Measurements from ENCODE around the gene FASTK. TPM values are rescaled to one million over a fixed set of nuclear protein-coding genes. Genes with fewer than 3 reads are reported as not detected.

The FASTK gene
- total RNA-seq, 1 donor from 2014 or later = 30.7 TPM

DNA sequence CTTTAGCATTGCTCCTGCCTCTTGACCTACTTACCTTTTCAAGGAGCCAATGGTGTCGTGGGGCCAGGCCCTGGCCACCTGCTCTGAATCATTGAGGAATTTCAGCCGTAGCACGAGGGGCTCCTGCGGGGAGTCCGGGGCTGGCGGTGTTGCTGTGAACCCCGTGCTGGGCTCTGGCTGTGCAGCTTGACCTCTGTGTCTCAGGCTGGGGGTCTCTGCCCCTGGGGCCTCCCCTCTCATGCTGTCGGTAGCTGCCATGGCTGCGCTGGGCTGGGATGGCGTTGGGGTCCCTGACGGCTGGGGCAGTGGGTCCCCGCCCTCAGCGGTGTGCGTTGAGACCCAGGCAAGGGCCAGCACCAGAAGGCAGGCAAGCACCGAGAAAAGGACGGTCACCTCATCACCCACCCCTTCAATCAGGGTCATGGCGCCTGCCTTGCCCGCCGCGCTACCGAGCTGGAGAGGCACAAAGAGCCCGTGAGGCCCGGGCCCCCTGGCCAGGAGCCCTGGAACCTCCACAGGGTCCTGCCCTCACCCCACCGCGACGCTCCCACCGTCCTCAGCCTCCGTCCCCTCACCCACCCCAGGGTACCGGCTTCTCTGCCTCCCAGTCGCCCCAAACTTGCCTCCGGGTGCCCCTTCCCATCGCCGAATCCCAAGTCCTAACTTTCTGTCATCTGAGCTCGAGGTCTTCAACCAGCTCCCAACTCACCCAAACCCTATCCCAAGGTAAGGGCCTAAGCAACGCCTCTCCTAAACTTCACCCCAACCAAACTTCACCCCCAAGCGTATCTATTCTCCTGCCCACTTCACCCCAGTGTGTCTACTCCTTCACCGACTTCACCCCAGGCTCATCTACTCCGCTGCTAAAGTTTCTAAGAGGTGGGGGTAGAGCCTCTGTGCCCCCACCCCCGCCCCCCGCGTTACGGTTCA is 1.8 kb upstream of the FASTK start:
- DNase-seq = no peak

DNA sequence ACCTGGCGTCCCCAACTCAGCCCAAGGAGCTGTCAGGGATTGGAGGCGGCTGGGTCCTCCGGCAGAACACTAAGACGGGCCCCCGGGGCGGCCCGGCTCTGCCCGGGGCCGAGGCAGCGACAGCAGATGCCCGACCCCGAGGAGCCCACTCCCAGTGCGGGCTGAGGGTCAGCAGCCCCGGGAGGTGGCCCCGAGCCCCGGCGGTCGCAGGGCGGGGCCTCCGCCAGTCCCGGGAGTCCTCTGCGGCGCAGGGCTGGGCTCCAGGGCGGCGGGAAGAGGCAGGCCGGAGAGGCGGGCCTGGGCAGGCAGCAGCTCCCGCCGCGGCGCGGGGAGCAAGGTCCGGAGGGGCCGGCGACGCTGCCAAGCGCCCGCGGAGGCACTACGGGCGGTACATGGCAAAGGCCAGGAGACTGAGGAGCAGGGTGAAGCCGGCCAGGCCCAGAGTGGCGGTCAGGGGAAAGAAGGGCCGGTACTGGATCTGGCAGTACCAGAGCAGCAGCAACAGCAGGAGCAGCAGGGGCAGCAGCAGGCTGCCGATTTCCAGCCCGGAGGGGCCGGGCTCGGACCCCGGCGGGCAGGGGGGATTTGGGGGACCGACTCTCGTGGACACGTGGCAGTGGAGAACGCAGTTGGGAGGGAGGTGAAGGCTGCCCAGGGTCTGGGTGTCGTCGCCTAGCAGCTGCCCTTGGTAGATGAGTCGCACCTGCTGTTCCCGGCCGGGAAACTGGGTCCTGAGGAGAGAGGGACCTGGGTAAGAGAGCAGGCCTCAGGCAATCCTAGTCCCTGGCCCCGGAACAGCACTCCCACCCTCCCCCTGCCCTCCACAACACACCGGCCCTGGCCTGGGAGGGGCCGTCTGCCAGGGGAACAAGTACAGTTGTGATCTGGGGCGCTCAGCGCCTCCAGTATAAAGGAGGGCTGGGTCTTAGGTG is 827 bp upstream of the FASTK start:
- no peak for DNase-seq

DNA sequence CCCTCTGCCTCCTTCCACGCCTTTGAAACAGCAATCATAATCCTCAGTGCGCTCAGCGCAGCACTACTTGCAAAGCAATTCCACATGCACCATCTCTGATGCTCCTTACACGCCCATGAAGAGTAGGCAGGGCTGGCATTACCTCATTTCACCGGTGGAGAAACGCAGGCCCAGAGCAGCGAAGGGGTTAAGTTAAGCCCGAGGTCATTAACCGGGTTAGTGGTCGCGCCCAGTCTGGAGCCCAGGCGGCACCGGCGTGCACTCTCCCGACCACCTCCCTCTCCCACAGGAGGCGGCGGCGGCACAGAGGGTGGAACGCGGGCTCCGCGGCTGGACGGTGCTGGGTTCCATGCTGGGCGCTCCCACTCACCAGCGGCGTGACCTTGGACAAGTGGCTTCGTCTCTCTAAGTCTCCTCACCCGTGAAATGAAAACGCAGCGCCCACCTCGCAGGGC is 515 bp downstream of the FASTK start:
- DNase-seq = no peak

DNA sequence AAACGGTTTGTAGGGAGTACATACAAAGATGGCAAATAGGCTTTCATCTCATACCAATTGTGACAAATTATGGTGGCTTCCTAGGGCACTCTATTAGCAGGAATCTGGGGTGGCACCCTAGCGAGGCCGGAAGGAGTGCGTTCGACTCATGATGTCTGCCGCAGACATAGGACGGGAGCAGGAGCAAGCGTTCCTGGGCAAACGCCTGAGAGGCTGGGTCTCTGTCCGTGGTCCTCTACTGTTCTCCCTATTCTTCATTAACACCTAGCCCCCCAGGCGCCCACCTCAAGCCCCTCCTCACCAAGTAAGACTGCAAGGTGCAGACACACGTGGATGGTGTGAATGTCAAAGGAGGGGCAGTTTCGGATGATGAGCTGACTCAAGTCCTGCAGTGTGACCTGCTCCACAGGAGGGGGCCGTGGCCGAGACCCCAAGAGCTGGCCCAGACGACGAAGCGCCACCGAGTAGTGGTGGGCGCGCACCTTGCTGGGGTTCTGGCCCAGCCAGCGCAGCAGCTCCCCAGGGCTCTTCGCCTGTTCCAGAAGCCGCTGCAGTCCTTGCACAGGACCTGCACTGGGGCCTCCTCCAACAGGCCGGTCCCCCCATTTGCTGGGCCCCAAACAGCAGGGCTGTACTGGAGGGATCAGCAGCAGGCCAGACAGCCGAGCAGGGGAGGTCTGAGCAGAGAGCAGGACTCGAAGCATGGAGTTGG is 1.3 kb downstream of the FASTK start:
- DNase-seq = no peak

DNA sequence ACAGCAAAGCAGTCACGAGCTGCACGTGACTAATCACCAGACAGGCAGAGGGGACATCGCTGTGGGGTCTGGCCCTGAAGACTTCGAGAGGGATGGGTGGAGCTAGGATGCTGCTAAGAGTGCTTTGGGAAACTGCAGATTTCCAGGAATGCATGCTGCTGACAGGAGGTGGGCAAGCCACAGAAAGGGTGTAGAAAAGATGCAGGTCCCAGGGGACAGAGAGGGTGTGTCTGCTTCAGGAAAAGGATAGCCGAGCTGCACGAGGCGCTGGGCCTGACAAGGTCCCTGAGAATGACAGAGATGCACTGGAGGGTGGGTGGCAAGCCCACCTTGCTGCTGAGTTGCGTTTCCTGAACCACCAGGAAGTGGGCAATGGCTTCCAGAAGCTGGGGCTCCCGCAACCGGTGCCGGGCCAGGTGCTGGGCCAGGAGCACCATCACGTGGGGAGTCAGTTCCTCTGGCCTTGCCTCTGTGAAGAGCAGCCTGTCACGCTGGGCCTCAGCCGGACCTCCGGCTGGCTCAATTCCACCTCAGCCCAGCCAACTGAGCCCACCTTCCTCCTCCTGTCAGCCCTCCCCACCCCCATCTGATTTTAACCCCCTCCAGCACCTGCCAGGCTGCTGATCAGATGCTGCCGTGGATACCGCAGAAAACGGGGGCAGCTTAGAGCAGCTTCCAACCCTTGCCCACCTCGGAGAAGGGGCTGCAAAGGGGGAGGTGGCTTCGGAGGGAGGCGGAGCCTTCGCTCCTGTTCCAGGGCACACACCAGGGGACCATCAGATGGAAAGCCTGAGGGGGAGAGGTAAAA is 2.2 kb downstream of the FASTK start:
- no peak for DNase-seq

DNA sequence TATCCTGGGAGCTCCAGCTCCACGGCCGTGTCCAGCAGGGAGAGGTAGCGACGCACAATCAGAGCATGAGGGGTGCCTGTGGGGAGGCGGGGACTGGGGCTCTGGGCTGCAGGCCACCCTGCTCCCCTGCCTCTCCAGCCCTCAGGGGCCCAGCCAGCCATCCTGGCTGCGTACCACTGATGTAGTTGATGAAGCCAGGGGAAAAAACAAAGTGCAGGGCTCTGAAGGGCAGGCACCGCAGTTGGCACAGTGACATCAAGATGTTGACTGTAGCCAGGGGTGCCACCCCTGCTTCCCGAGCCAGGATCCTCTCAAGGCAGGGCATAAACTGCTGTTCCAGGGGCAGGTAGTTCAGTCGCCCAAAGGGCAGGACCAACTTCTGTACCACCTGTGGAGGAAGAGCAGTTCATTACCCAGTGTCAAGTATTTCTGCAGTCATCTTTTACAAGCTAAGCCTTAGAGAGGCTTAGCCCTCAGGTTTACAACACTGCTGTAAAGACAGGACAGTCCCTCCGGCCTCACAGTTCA is 2.8 kb downstream of the FASTK start:
- no peak for DNase-seq

DNA sequence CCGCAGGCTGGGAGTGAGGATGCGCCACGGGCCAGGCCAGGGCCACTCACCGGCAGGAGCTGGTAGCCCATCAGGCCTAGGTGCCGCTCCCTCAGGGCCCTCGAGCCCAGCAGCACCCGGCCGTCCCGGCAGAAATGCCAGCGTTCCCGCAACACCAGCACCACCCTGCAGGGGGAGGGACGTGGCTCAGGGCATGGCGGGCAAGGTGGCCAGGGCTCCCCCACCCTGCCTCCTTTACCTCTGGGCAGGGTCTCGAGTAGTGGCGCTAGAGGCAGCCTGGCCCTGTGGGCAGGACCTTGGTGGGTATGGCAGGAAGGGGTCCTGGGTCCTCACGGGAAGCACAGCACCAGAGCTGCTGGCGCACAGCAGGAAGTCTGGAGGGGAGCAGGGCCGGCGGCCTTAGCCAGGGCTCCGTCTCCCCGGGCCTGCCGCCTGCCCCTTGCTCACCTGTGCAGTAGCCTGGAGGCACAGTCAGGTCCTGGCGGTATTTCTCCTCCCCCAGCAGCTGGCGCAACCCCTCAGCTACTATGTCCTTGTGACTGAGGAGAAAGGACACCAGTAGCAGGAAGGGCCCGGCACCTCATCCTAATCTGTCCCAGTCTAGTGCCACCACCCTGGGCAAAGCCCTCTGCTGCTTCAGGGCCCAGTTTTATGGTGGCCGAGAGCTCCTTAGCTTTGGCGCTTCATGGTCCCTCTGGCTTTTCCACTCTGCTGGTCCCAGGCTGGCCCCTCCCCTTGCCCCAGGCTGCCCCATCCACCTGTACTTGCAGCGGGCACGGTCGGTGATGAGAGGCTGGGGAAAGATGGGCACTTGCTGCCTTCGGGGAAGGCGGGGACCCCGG is 3.5 kb downstream of the FASTK start:
- DNase-seq = no peak

DNA sequence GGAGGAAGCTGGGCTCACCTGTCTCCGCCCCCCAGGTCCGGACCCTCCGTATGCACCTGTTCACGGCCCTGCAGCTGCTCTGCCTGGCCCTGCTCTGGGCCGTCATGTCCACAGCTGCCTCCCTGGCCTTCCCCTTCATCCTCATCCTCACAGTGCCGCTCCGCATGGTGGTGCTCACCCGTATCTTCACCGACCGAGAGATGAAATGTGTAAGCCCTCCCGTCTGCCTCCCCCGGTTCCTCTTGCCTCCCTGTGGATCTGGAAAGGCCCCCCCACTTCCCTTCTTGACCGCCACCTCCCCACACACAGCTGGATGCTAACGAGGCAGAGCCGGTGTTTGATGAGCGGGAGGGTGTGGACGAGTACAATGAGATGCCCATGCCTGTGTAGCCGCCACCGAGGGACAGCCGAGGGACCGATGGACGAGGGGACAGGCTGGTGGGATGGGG is 4.6 kb downstream of the FASTK start:
- DNase-seq = no peak

DNA sequence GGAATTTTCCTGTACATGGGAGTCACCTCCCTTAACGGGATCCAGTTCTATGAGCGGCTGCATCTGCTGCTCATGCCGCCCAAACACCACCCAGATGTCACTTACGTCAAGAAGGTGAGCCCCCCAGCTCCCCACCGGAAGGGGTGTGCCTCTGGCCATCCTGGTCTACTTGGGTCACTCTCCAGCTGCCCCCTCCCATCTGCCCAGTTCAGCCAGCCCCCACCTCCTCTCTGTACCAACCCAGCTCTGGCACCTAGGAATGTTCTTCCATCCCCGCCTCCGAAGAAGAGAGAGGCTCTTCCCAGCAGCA is 5.0 kb downstream of the FASTK start:
- DNase-seq = no peak

DNA sequence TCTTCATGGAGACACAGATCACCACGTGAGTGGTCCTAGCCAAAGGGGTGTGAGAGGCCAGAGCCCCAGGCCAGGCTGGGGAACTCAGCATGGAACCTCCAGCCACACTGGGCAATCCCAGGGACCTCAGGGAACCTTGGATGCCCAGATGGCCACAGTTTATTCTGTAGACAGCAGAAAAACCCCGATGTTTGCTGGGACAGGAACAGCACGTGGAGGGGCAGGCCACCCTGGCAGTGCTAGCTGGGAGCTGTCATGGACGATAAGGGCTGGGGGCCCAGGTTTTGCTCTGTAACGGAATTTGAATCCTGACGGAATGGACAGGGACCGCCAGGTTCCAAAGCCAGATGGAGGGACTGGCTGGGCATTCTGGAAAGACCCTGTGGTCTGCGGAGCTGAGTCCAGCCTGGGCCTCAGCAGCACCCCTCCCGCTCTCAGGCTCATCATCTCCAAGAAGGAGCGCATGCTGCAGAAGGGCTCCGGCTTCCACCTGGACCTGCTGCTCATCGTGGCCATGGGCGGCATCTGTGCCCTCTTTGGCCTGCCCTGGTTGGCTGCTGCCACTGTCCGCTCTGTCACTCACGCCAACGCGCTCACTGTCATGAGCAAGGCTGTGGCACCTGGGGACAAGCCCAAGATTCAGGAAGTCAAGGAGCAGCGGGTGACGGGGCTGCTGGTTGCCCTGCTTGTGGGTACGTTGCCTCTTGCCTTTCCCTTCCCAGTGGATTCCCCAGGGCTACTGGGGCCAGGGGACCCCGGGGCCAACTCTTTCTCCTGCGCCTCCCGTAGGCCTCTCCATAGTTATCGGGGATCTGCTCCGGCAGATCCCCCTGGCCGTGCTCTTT is 5.6 kb downstream of the FASTK start:
- no peak for DNase-seq

DNA sequence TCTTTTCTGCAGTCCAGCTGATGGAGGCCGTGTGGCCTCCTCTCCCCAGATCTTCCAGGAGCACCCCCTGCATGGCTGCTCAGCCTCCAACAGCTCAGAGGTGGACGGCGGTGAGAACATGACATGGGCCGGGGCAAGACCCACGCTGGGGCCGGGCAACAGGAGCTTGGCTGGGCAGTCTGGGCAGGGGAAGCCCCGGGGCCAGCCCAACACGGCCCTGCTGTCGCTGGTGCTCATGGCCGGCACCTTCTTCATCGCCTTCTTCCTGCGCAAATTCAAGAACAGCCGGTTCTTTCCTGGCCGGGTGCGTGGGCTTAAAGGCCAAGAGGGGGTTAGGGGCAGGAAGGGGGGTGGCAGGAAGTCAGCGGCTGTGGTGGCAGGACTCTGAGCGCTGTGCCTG is 6.6 kb downstream of the FASTK start:
- no peak for DNase-seq

DNA sequence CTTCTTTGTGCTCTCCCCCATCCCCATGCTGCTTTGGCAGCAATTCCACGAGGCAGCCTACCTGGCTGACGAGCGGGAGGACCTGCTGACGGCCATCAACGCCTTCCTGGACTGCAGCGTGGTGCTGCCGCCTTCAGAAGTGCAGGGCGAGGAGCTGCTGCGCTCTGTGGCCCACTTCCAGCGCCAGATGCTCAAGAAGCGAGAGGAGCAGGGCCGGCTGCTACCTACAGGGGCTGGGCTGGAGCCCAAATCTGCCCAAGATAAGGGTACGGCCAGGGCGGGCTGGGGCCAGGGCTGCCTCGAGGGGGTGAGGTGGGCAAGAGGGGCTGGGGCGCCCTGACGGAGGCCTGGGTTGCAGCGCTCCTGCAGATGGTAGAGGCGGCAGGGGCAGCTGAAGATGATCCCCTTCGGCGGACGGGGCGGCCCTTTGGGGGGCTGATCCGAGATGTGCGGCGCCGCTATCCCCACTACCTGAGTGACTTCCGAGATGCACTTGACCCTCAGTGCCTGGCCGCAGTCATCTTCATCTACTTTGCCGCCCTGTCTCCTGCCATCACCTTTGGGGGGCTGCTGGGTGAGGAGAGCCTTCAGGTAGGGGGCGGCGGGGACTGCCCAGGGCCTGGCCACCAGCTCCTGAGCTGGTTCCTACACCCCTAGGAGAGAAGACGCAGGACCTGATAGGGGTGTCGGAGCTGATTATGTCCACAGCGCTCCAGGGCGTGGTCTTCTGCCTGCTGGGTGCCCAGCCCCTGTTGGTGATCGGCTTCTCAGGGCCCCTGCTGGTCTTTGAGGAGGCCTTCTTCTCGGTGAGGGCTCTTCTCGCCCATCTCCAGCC is 9.4 kb downstream of the FASTK start:
- no peak for DNase-seq

DNA sequence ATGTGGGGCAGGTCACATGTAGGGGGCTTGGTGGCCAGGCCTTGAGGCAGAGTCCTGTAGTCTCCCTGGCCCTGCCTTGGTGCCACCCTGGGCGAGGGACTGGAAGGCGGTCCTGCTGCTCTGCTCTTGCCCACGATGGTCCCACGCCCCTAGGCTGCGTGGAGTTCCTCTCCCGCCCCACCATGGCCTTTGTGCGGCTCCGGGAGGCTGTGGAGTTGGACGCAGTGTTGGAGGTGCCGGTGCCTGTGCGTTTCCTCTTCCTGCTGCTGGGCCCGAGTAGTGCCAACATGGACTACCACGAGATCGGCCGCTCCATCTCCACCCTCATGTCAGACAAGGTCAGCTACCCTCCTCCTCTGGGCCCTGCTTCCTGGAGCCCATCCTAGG is 10.0 kb downstream of the FASTK start:
- no peak for DNase-seq

DNA sequence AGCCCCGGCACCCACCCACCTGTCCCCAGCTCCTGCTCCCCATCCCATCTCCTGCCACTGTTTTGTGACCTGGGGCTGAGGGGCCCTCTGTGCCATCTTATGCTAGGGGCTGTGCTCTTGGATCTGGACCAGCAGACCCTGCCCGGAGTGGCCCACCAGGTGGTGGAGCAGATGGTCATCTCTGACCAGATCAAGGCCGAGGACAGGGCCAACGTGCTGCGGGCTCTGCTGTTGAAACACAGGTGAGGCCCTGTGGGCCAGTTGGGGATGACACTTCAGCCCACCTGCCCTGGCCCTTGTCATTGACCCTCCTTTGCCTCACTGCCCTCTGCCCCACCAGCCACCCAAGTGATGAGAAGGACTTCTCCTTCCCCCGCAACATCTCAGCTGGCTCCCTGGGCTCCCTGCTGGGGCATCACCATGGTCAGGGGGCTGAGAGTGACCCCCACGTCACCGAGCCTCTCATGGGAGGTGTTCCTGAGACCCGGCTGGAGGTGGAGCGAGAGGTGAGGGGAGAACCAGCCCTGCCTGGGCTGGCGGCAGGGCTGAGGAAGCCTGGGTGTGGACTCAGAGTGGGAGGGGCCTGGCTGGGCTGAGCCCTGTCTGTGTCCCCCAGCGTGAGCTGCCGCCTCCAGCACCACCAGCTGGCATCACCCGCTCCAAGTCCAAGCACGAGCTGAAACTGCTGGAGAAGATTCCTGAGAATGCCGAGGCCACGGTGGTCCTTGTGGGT is 10.6 kb downstream of the FASTK start:
- no peak for DNase-seq

DNA sequence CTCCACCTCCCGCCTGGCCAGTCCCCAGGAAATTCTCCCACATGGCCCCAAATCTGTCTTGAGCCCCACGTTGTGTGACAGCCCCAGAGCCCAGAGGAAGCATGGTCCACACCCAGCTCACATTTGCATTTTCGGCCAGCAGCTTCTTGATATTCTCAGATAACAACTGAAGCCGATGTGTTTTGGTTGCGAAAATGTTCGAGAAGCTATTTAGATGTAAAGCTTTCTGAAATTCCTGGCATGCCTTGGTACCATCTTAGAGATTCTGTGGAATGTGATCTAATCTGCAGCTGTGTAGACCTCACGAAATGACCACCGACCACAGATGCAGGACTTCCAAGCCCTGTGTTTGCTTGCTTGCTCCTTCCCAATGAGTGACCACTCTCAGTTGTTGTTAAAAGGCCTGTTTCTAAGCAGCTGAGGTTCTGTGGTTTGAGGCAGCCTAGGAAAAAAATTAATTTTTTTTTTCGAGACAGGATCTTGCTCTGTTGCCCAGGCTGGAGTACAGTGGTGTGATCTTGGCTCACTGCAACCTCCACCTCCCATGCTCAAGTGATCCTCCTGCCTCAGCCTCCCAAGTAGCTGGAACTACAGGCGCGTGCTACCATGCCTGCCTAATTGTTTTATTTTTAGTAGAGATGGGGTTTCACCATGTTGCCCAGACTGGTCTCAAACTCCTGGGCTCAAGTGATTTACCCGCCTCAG is 12.4 kb downstream of the FASTK start:
- DNase-seq = no peak

DNA sequence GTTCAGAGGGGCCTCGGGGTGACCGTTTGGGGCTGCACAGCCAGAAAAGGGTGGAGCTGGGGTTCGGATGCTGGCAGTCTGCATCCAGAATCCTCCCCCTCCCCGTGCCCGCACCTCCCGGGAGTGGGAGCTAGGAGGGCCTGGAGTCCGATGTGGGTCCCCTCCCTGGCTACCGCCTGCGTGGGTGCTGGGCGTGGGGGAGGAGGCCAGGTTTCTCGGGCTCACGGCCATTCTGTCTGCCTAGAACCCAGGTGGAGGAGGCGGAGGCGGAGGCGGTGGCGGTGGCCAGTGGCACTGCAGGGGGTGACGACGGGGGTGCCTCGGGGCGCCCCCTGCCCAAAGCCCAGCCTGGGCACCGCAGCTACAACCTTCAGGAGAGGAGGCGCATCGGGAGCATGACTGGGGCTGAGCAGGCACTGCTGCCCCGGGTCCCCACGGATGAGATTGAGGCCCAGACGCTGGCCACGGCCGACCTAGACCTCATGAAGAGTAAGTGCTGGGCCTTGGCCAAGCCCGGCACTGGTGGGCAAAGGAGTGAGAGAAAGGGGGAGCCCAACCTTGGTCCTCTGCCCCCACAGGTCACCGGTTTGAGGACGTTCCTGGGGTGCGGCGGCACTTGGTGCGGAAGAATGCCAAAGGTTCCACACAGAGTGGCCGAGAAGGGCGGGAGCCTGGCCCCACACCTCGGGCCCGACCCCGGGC is 14.2 kb downstream of the FASTK start:
- no peak for DNase-seq

DNA sequence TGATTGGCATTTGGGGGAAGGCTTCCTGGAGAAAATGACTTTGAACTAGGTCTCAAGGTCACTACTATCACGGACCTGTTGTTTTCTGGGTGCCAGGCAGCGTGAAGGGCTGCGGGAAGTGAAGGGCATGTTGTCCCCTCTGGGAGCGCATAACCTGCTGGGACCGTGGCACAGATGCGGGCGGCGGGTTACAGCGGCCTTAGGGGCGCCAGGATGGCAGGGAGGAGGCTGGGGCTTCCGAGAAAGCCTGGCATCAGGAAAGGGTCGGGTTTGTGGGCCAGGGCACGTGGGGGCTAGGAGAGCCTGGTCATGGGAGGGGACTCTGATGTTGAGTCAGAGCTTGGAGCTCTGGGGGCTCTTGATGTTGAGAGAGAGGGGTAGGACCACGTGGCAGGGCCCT is 15.1 kb downstream of the FASTK start:
- no peak for DNase-seq

Data from occipital lobe (tissue), 2 donors.